Activated CD8-positive, alpha-beta memory T cell treated with anti-CD3 and anti-CD28 coated beads for 36 hours (primary cell): ENCODE data around the gene KRT3. TPM values are rescaled to one million over a fixed set of nuclear protein-coding genes. Genes with fewer than 3 reads are reported as not detected.
"Not testable (repeated sequence)": the region's sequence is repeated elsewhere in the genome, so short reads cannot be mapped to it uniquely, and the experiment has no call there.

Experiments
- CTCF ChIA-PET: fragments of 350-600 bp; sonication (Branson Sonifier 250); formaldehyde crosslinking; loops from one replicate; lab custom pipeline; 2021; ENCODE audit warnings: antibody characterized with exemption; lab: Charles Lee
- POLR2A ChIA-PET: fragments of 350-600 bp; sonication (Branson Sonifier 250); formaldehyde crosslinking; loops from one replicate; lab custom pipeline; 2021; ENCODE audit warnings: antibody characterized with exemption; lab: Charles Lee
- total RNA-seq, 2 experiments: library from RNA; stranded (reverse); gene quantifications; one replicate each; pipeline ENCODE4 v1.2.3, GENCODE V29; 2021

Gene KRT3
- total RNA-seq, 2 experiments from 2014 or later: not detected

DNA sequence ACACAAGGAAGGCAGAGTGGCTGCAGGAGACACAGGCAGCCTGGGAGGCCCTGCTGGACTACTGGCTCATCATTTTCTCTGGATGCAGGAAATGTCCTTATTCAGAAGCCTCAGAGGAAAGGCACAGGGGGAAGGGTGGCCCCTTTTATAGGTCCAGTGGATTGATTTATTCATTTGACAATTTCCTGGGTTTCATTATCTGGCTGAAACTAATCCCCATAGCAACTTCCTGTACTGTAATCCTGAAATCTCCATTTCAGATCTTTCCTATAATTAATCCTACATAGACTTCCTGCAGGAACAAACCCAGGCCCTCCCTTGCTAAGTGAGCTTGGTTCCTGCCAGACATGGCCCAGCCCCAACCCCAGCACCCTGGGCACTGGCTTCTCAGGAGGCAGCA lies 41.8 kb downstream of the KRT3 start:
- ChIA-PET CTCF (no interaction called here), POLR2A (no interaction called here)

DNA sequence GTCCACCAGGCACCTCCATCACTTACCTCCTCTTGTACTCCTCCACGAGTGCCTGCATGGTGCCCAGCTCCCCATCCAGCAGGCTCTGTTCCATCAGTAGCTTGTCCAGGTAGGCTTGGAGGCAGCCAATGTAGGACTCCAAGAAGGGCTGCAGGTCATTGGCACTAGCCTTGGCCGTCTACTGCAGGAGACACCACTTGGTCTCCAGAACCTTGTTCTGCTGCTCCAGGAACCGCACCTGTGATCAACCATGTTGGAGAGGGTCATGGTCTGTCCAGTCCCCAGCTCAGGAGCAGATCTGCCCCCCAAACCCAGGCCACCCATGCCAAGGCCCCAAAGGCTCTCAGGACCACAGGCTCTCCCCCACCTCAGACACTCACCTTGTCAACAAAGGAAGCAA lies 42.6 kb downstream of the KRT3 start:
- ChIA-PET POLR2A (no interaction called here), CTCF (no interaction called here)

DNA sequence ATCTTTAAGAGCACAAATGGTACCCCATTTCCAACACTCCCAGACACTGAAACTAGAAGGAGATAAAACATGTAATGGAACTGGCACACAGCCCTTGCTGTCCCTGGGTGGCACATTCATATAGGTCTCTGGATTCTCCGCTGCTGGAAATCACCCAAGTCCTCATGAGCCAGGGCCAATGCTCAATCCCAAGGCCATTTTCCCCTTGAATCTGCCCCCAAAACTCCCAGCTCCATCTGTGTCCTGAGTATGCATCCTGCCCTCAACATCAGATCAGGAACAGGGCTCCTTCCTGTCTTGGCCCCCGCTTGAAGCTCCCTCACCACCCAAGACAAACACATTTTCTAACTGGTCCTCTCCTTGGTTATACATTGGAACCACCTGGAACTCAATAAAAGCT lies 43.4 kb downstream of the KRT3 start:
- CTCF ChIA-PET: no interaction called here
- POLR2A ChIA-PET: no interaction called here

DNA sequence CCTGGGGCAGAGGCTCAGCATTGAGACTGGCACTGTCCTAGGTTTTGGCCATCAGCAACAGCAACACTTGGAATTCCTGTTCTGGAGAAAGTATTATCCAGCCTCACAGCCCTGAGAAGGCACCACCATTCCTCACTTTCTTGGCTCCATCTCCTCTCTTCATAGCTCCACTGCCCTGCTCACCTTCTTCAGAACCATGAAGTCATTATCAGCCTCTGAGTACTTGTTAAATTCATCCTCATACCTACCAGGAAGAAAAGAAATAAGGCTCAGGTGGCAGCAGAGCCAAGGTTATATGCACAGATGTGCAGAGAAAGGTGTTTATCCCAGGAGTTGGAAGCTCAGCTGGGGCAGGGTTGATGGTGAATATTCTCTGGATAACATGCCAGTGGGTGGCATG lies 44.1 kb downstream of the KRT3 start:
- POLR2A ChIA-PET: no interaction called here
- CTCF ChIA-PET: no interaction called here

DNA sequence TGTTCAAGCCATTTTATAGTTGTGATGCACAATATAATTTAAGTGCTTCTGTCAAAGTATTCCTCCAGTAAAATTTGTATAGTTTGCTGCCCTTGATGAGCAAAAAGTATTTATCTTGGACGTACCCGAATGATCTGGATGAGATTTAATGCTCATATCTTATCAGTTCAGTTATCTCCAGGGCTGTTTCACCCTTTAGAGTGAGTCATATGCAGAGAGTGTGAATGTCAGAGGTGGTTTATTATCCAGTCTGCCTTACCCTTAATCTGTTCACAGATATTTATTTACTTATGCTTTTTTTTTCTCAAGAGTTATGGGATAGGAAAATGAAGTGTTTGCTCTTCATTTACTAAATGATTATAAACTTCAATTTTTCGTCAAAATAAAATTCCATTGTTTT lies 45.4 kb downstream of the KRT3 start:
- POLR2A ChIA-PET, CTCF ChIA-PET: not testable (repeated sequence)

DNA sequence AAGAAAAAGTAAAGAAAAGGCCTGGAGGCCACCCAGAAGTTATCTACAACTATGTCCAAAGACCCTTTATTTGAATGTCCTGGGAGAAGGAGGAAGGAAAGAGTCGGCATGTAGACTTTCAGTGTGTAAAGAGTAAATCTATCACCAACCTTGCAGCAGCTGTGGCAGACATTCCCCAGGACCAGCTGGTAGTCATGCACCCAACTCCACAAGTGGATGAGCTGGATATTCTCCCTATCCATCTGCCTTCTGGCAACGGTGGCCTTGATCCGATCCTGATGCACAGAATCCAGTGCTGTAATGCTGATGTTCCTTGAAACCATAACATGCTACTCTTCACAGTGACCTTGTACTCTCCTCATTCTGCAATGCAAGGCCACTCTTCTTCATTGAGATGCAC lies 46.1 kb downstream of the KRT3 start:
- ChIA-PET CTCF (no interaction called here), POLR2A (no interaction called here)

DNA sequence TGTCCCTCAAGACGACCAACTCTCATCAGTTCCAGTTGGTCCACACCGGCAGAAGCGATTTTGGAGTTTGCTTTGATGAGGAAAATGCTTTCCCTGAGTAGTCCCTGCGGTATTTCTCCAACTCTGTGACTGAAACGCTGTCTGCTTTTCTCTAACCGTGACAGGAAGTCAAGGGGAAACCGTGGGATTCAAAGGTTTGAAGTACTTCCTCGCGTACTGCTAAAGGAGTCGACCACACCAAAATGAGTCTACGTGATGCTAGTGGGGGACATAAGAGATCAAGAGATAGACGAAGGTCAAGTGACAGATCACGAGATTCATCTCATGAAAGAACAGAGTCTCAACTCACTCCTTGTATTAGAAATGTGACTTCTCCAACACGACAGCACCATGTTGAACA lies 47.3 kb downstream of the KRT3 start:
- ChIA-PET CTCF (no interaction called here), POLR2A (no interaction called here)

DNA sequence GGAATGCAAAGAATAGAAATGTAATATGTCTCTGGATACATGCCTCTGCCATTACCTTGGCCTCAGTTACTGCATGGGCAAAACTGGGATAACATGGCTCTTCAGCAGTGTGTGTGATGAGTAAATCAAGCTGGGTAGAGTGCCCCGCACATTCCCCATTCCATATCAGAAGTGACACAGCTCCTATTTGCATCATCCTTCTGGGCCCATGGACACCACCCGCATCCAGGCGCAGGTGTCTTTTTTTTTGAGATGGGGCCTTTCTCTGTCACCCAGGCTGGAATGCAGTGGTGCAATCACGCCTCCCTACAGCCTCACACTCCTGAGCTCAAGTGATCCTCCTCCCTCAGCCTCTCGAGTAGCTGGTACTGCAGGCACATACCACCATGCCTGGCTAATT lies 50.4 kb downstream of the KRT3 start:
- CTCF ChIA-PET: no interaction called here
- POLR2A ChIA-PET: no interaction called here

DNA sequence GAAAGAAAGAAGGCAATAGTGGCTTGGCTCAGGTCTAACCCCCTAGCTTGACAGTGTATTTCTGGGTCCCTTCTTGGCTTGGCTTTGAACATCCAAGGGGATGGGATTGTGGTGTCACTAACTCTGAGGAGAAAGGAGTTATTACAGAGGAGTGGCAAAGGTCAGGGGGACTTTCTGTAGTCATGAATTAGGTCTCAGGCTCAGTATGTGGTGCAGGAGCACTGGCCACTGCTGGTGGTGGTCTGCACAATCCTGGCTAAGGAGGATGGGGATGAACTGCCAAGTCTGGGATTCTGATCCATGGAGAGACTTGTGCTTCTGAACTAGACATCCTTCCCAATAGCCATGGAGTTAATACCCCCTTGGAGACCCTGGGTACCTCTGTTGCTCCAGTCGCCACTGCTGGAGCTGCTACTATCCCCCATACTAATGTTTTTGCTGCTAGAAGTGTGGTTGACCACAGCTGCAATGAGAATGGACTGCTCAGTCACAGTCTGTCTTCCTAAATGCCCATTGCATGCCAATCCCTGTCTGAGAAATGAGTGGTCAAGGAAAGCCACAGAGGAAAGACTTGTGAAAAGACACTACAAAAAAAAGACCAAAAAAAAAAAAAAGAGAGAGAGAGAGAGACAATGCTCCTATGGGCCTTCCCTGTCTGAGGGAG lies 51.3 kb downstream of the KRT3 start:
- CTCF ChIA-PET: no interaction called here
- POLR2A ChIA-PET: no interaction called here

DNA sequence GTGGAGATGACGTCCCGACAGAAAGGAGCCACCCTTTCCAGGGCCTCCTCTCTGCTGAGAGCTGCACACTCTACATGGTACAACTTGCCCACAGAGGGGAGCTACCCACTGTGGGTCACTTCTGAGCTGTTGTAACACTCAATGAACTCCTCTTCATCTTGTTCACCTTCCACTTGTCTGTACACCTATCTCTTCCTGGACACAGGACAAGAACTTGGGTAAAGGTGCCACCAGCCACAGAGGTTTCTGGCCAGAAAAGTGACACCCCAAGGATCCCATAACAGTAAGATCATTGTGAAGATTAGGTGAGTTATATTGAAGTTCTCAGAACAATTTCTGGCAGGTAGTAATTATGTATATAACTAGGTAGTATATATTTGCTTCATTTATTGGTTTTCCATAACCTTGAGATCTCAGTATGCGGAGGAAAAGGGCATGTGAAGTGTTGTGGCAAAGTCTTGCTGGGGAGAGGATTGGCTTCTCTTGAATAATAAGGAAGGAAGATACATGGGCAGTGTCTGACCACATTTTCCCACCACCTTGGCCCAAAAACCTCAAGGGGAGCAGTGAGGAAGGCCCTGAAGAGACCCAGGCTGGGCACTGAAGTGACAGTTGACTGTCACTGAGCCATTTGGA lies 53.0 kb downstream of the KRT3 start:
- ChIA-PET POLR2A (no interaction called here), CTCF (no interaction called here)

DNA sequence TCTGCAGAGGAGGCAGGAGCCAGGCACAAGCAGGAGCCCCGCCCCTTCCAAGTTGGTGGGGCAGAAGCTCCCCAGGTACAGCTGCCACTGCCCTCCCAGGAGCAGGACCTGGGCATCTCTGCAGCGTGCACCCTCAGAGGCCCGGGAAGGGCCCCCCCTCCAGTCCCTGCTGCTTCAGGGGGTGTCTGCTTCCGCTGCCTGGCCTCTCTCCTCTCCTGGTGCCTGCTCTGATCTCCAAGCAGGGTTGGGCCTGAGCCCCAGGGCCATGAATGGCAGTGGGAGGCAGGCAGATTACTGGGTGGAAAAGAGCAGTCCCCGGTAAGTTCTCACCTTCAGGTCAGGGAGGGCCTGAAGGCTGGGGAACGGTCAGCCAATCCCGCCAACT lies 53.7 kb downstream of the KRT3 start:
- CTCF ChIA-PET: no interaction called here
- POLR2A ChIA-PET: no interaction called here

DNA sequence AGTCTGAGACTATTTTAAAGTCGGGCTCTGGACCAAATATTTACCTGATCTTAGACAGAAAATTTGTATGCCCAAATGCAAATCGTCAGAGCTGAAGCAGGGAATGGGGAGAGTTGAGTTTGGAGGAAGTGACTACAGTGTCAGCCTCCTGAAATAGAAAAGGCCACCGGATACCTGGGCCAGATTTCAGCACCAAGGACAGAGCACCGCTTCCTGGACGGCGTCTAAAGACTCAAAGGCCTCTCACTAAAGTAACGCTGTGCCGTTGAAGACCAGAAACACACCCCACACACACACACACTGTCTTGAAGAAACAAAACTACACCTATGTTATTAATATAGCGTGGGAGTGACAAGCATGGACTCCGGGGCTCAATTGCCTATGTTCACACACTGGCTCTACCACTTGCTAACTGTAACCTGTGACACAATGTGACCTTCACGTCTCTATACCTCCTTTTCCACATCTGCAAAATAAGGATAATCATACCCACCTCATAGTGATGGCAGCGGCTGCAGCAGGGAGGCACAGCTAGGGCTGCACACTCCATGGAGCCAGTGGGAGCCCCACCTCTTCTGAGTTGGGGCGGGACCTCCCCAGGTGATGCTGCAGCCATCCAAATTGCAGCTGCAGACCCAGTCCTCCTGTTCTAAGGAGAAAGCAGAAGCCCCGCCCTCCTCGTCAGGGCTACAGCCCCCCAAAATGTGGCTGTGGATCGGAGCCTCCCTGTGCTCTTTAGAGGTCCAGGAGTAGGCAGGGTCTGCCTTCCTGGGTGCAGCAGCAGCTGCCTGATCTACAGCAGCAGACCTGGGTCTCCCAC lies 54.3 kb downstream of the KRT3 start:
- ChIA-PET POLR2A (no interaction called here), CTCF (no interaction called here)

DNA sequence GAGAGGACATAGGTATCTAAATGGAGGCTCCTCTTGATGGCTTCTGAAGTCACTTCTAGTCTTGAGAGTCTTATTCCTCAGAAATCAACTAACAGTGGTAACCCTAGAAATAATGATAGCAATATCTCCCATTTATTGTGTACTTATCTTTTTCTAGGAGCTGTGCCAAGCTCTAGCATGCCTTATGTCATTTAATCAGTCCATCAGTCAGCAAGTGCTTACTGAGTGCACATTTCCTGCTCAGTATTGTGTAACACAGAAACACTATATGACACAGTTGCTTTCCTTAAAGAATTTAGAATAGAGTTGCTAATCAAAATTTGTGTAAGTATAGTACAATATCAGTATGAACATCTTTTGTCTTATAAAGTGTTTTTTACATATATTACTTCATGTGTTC lies 55.3 kb downstream of the KRT3 start:
- ChIA-PET POLR2A (no interaction called here), CTCF (no interaction called here)

DNA sequence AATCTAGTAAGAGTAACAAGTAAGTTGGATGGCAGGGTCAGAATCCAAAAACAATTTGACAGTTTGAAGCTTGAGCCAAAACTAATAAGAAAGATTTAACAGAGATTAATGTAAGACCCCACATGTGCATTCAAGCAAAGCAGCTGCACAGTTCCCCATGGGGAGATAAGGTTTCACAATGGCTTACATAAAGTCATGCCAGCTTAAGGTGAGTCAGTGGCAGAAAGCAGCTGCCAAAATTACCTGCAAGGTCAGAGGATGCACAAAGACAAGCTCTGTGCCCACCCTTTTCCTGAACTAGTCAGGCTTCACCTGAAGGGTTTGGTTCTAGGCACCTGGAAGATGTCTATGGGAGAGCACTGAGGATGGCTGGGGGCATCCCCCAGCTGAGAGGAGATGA lies 56.0 kb downstream of the KRT3 start:
- ChIA-PET POLR2A (no interaction called here), CTCF (no interaction called here)

Other genes starting within 250 kb of the KRT3 start
- not detected for gene KRT71, start 243.0 kb downstream of the KRT3 start, total RNA-seq
- not detected for gene KRT74, start 222.3 kb downstream of the KRT3 start, total RNA-seq
- gene KRT72, start 194.7 kb downstream of the KRT3 start, total RNA-seq: not detected
- gene KRT73, start 177.6 kb downstream of the KRT3 start, total RNA-seq: not detected
- gene KRT2, start 143.9 kb downstream of the KRT3 start, total RNA-seq: not detected
- not detected for gene KRT1, start 115.7 kb downstream of the KRT3 start, total RNA-seq
- gene KRT77, start 92.6 kb downstream of the KRT3 start, total RNA-seq: not detected
- gene KRT76, start 18.8 kb downstream of the KRT3 start, total RNA-seq: not detected
- gene KRT4, start 18.0 kb upstream of the KRT3 start, total RNA-seq: not detected
- gene KRT79, start 38.2 kb upstream of the KRT3 start, total RNA-seq: under 1 TPM; 0.23 to 0.44 TPM
- not detected for gene KRT78, start 52.9 kb upstream of the KRT3 start, total RNA-seq
- gene KRT8, start 109.0 kb upstream of the KRT3 start, total RNA-seq: not detected
- gene KRT18, start 153.0 kb upstream of the KRT3 start, total RNA-seq: 1 to 10 TPM; 4.5 to 4.9 TPM
- 100 to 1,000 TPM; 673 to 696 TPM for gene EIF4B, start 210.3 kb upstream of the KRT3 start, total RNA-seq